GM23338 (cell line): Measurements from ENCODE around the gene ZNF593OS. TPM values are rescaled to one million over a fixed set of nuclear protein-coding genes. Genes with fewer than 3 reads are reported as not detected.

Experiments used
- ATAC-seq: fragments of 200-7000 bp; cut with Tn5 transposase; 3 replicates; pipeline ENCODE4 v1.9.1; 2020
- DNase-seq: peaks from one replicate; pipeline ENCODE4 v3.0.0-alpha.2; 2015; ENCODE audit warnings: low spot score
- H2AFZ ChIP-seq: fragments of 200-600 bp; sonication (generic); 2 replicates; pipeline ENCODE4 v1.8.0; 2016; ENCODE audit warnings: antibody characterized with exemption, mild to moderate bottlenecking, moderate library complexity
- H3F3A ChIP-seq: fragments of 200-600 bp; sonication (generic); replicated peaks from 2 replicates; pipeline ENCODE4 v1.8.0; 2017; ENCODE audit warnings: antibody characterized with exemption, mixed run types, low read depth
- H3K27ac ChIP-seq: fragments of 200-600 bp; sonication (generic); 2 replicates; pipeline ENCODE4 v1.6.1; 2016; ENCODE audit warnings: low read depth
- H3K27me3 ChIP-seq: fragments of 200-600 bp; sonication (generic); 2 replicates; pipeline ENCODE4 v1.8.0; 2016; ENCODE audit warnings: mild to moderate bottlenecking, mixed run types, moderate library complexity; ENCODE audit not compliant: insufficient read depth
- H3K36me3 ChIP-seq: fragments of 200-600 bp; sonication (generic); 2 replicates; pipeline ENCODE4 v1.8.0; 2016; ENCODE audit warnings: mild to moderate bottlenecking; ENCODE audit not compliant: insufficient read depth
- H3K4me1 ChIP-seq: fragments of 200-600 bp; sonication (generic); 2 replicates; pipeline ENCODE4 v1.8.0; 2016; ENCODE audit warnings: mild to moderate bottlenecking, moderate library complexity; ENCODE audit not compliant: insufficient read depth
- H3K4me2 ChIP-seq: fragments of 200-600 bp; sonication (generic); 2 replicates; pipeline ENCODE4 v1.7.1; 2017; ENCODE audit warnings: mixed run types
- H3K4me3 ChIP-seq: fragments of 200-600 bp; sonication (generic); 2 replicates; pipeline ENCODE4 v1.6.1; 2016; ENCODE audit warnings: mixed run types
- H3K79me2 ChIP-seq: fragments of 200-600 bp; sonication (generic); replicated peaks from 2 replicates; pipeline ENCODE4 v1.8.0; 2017; ENCODE audit warnings: mild to moderate bottlenecking; ENCODE audit not compliant: insufficient read depth
- H3K9me2 ChIP-seq: fragments of 200-600 bp; sonication (generic); 2 replicates; pipeline ENCODE4 v1.8.0; 2017; ENCODE audit not compliant: insufficient read depth
- H4K20me1 ChIP-seq: fragments of 200-600 bp; sonication (generic); replicated peaks from 2 replicates; pipeline ENCODE4 v1.8.0; 2017; ENCODE audit warnings: mild to moderate bottlenecking; ENCODE audit not compliant: insufficient read depth
- H3K27ac Mint-ChIP-seq: 2 replicates; pipeline ENCODE4 v1.8.0; 2020; ENCODE audit warnings: inconsistent platforms, mild to moderate bottlenecking, moderate library complexity, mixed read lengths
- H3K27me3 Mint-ChIP-seq: 3 replicates; pipeline ENCODE4 v1.8.0; 2022; ENCODE audit warnings: low read depth, mild to moderate bottlenecking, moderate library complexity, mixed read lengths, inconsistent platforms; ENCODE audit not compliant: insufficient read depth, poor library complexity
- H3K36me3 Mint-ChIP-seq: 3 replicates; pipeline ENCODE4 v1.8.0; 2021; ENCODE audit warnings: low read depth, mild to moderate bottlenecking, inconsistent platforms, moderate library complexity, mixed read lengths
- H3K4me1 Mint-ChIP-seq: 3 replicates; pipeline ENCODE4 v1.8.0; 2020; ENCODE audit warnings: mild to moderate bottlenecking, inconsistent platforms, mixed read lengths
- H3K4me3 Mint-ChIP-seq: 3 replicates; pipeline ENCODE4 v1.8.0; 2021; ENCODE audit warnings: moderate library complexity, mild to moderate bottlenecking, inconsistent platforms, mixed read lengths
- H3K9me3 Mint-ChIP-seq: 3 replicates; pipeline ENCODE4 v1.8.0; 2020; ENCODE audit warnings: moderate library complexity, mild to moderate bottlenecking, inconsistent platforms, mixed read lengths
- CREB1 ChIP-seq: fragments of 250-450 bp; sonication (Bioruptor Pico); IDR thresholded peaks from 2 replicates; pipeline ENCODE4 v1.5.0; 2020; ENCODE audit warnings: low read depth, mild to moderate bottlenecking, moderate library complexity
- EZH2phosphoT487 ChIP-seq: fragments of 200-600 bp; sonication (generic); IDR thresholded peaks from one replicate; pipeline ENCODE4 v1.8.1; 2018; ENCODE audit warnings: antibody characterized with exemption; ENCODE audit not compliant: unreplicated experiment
- JUNB ChIP-seq: IDR thresholded peaks from one replicate; pipeline ENCODE4 v1.6.1; 2016; ENCODE audit warnings: antibody characterized with exemption; ENCODE audit not compliant: unreplicated experiment
- NANOG ChIP-seq: IDR thresholded peaks from 2 replicates; pipeline ENCODE4 v1.6.1; 2016; ENCODE audit warnings: antibody characterized with exemption, borderline replicate concordance
- POLR2AphosphoS5 ChIP-seq: IDR thresholded peaks from 2 replicates; pipeline ENCODE4 v1.6.1; 2016; ENCODE audit warnings: antibody characterized with exemption, low read depth
- STAT1 ChIP-seq: IDR thresholded peaks from one replicate; pipeline ENCODE4 v1.6.1; 2016; ENCODE audit warnings: antibody characterized with exemption; ENCODE audit not compliant: unreplicated experiment
- ZNF331 ChIP-seq: fragments of 250-450 bp; sonication (Bioruptor Pico); IDR thresholded peaks from 2 replicates; pipeline ENCODE4 v1.5.0; 2020; ENCODE audit warnings: low read depth, mild to moderate bottlenecking, moderate library complexity
- polyA plus RNA-seq: library from polyadenylated mRNA; unstranded; fragments of >200 nt; fragmentation: Nextera tagmentation; extraction: Ambion mirVana; gene quantifications from 2 replicates; pipeline ENCODE4 v1.2.1, GENCODE V29; 2016
- total RNA-seq: library from RNA; depleted of rRNA; stranded (reverse); fragments of >200 nt; shearing (Covaris generic); gene quantifications from 2 replicates; pipeline ENCODE4 v1.2.3, GENCODE V29; 2014
- TF ChIP-seq, protein P1 (sequence below): fragments of 250-450 bp; sonication (Bioruptor Pico); IDR thresholded peaks from 2 replicates; pipeline ENCODE4 v1.5.0; 2020; ENCODE audit warnings: mild to moderate bottlenecking, moderate library complexity
- TF ChIP-seq, protein P2 (sequence below), 2 experiments: fragments of 200-600 bp in 1 of 2; sonication (generic) in 1 of 2; conservative IDR thresholded peaks; 2 replicates each; pipeline versions ENCODE4 v1.5.1 to v1.6.1; 2016 to 2017; ENCODE audit warnings: antibody characterized with exemption in 2 of 2, low read depth in 2 of 2, mild to moderate bottlenecking in 2 of 2, moderate library complexity in 1 of 2

Gene ZNF593OS
- total and polyA plus RNA-seq, 2 experiments from 2014 or later, result 1.1 TPM; not detected in 1

DNA sequence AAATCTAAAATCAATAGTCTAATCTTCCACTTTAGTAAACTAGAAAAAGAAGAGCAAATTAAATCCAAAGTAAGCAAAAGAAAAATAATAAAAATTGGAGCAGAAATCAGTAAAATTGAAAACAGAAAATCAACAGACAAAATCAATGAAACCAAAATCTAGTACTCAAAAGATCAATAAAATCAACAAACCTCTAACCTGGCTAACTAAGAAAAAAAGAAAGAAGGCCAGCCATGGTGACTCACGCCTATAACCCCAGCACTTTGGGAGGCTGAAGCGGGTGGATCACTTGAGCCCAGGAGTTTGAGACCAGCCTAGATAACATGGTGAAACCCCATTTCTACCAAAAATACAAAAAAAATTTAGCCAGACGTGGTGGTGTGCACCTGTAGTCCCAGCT, 37.2 kb downstream of the ZNF593OS start (continued):
- TF ChIP-seq, protein P1, sequence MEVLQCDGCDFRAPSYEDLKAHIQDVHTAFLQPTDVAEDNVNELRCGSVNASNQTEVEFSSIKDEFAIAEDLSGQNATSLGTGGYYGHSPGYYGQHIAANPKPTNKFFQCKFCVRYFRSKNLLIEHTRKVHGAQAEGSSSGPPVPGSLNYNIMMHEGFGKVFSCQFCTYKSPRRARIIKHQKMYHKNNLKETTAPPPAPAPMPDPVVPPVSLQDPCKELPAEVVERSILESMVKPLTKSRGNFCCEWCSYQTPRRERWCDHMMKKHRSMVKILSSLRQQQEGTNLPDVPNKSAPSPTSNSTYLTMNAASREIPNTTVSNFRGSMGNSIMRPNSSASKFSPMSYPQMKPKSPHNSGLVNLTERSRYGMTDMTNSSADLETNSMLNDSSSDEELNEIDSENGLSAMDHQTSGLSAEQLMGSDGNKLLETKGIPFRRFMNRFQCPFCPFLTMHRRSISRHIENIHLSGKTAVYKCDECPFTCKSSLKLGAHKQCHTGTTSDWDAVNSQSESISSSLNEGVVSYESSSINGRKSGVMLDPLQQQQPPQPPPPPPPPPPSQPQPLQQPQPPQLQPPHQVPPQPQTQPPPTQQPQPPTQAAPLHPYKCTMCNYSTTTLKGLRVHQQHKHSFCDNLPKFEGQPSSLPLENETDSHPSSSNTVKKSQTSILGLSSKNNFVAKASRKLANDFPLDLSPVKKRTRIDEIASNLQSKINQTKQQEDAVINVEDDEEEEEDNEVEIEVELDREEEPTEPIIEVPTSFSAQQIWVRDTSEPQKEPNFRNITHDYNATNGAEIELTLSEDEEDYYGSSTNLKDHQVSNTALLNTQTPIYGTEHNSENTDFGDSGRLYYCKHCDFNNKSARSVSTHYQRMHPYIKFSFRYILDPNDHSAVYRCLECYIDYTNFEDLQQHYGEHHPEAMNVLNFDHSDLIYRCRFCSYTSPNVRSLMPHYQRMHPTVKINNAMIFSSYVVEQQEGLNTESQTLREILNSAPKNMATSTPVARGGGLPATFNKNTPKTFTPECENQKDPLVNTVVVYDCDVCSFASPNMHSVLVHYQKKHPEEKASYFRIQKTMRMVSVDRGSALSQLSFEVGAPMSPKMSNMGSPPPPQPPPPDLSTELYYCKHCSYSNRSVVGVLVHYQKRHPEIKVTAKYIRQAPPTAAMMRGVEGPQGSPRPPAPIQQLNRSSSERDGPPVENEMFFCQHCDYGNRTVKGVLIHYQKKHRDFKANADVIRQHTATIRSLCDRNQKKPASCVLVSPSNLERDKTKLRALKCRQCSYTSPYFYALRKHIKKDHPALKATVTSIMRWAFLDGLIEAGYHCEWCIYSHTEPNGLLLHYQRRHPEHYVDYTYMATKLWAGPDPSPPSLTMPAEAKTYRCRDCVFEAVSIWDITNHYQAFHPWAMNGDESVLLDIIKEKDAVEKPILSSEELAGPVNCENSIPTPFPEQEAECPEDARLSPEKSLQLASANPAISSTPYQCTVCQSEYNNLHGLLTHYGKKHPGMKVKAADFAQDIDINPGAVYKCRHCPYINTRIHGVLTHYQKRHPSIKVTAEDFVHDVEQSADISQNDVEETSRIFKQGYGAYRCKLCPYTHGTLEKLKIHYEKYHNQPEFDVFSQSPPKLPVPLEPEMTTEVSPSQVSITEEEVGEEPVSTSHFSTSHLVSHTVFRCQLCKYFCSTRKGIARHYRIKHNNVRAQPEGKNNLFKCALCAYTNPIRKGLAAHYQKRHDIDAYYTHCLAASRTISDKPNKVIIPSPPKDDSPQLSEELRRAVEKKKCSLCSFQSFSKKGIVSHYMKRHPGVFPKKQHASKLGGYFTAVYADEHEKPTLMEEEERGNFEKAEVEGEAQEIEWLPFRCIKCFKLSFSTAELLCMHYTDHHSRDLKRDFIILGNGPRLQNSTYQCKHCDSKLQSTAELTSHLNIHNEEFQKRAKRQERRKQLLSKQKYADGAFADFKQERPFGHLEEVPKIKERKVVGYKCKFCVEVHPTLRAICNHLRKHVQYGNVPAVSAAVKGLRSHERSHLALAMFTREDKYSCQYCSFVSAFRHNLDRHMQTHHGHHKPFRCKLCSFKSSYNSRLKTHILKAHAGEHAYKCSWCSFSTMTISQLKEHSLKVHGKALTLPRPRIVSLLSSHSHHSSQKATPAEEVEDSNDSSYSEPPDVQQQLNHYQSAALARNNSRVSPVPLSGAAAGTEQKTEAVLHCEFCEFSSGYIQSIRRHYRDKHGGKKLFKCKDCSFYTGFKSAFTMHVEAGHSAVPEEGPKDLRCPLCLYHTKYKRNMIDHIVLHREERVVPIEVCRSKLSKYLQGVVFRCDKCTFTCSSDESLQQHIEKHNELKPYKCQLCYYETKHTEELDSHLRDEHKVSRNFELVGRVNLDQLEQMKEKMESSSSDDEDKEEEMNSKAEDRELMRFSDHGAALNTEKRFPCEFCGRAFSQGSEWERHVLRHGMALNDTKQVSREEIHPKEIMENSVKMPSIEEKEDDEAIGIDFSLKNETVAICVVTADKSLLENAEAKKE (CRISPR knock-in tag), result no peak
- TF ChIP-seq STAT1 (no peak), POLR2AphosphoS5 (no peak), NANOG (no peak), JUNB (no peak)

DNA sequence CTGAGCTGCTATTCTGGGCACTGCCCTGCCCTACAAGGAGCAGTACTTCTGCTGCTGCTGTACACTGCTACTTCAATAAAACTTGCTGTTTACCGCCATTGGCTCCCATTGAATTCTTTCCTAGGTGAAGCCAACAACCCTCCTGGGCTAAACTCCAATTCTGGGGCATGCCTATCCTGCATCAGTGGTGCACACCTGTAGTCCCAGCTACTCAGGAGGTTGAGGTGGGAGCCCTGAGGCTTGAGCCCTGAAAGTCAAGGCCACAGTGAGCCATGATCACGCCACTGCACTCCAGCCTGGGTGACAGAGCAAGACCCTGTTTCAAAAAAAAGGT, 38.8 kb downstream of the ZNF593OS start:
- no peak overlapping the region for H2AFZ ChIP-seq
- H3K27ac ChIP-seq, result no peak overlapping the region
- no peak for ATAC-seq
- H3K79me2 ChIP-seq, result no peaks in the 10 kb centered on the region
- no peak for DNase-seq
- H3K9me3 Mint-ChIP-seq, result no peaks in the 10 kb centered on the region; the same call in 2 of the 3 replicates
- H3K4me1 Mint-ChIP-seq, result no peaks in the 10 kb centered on the region; the same call in 2 of the 3 replicates
- H3K27me3 Mint-ChIP-seq, result no peaks in the 10 kb centered on the region
- no peaks in the 10 kb centered on the region for H3K36me3 Mint-ChIP-seq
- H3K27me3 ChIP-seq, result no peaks in the 10 kb centered on the region
- TF ChIP-seq EZH2phosphoT487 (no peak), JUNB (no peak), CREB1 (CRISPR knock-in tag) (no peak), ZNF331 (no peak)
- TF ChIP-seq, protein P2, sequence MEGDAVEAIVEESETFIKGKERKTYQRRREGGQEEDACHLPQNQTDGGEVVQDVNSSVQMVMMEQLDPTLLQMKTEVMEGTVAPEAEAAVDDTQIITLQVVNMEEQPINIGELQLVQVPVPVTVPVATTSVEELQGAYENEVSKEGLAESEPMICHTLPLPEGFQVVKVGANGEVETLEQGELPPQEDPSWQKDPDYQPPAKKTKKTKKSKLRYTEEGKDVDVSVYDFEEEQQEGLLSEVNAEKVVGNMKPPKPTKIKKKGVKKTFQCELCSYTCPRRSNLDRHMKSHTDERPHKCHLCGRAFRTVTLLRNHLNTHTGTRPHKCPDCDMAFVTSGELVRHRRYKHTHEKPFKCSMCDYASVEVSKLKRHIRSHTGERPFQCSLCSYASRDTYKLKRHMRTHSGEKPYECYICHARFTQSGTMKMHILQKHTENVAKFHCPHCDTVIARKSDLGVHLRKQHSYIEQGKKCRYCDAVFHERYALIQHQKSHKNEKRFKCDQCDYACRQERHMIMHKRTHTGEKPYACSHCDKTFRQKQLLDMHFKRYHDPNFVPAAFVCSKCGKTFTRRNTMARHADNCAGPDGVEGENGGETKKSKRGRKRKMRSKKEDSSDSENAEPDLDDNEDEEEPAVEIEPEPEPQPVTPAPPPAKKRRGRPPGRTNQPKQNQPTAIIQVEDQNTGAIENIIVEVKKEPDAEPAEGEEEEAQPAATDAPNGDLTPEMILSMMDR (conservative IDR thresholded peaks at IDR 0.05; ENCODE audit: low read depth in 2 of 2), result no peak
- TF ChIP-seq, protein P1 (CRISPR knock-in tag), result no peak
- H3K4me2 ChIP-seq, result no peak overlapping the region
- H3K4me3 ChIP-seq, result no peak overlapping the region
- no peak overlapping the region for H3K4me3 Mint-ChIP-seq
- no peaks in the 10 kb centered on the region for H4K20me1 ChIP-seq
- no peaks in the 10 kb centered on the region for H3K9me2 ChIP-seq
- H3F3A ChIP-seq, result no peaks in the 10 kb centered on the region
- H3K4me1 ChIP-seq, result no peaks in the 10 kb centered on the region
- no peak overlapping the region for H3K27ac Mint-ChIP-seq
- no peaks in the 10 kb centered on the region for H3K36me3 ChIP-seq
